ENCODE results near the gene DDX43.

The DDX43 gene

DNA sequence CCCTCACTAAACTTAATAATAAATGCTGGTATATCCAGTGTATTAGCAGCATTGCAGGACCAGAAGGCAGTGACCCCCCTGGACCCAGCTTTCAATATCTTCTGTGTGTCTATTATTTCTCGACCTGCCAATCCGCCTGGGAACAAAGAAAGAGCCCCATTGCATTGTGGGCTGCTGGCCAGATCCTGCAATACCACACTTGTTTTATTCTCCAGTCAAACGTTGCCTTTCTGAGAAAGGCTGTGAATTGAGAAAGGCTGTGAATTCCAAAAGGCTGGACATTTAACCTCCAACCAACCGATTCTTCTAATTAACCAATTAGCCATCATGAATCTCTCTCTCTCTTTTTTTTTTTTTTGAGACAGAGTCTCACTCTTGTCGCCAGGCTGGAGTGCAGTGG, 65.4 kb downstream of the DDX43 start:
- no peak for ATAC-seq
- TF ChIP-seq, protein P1, sequence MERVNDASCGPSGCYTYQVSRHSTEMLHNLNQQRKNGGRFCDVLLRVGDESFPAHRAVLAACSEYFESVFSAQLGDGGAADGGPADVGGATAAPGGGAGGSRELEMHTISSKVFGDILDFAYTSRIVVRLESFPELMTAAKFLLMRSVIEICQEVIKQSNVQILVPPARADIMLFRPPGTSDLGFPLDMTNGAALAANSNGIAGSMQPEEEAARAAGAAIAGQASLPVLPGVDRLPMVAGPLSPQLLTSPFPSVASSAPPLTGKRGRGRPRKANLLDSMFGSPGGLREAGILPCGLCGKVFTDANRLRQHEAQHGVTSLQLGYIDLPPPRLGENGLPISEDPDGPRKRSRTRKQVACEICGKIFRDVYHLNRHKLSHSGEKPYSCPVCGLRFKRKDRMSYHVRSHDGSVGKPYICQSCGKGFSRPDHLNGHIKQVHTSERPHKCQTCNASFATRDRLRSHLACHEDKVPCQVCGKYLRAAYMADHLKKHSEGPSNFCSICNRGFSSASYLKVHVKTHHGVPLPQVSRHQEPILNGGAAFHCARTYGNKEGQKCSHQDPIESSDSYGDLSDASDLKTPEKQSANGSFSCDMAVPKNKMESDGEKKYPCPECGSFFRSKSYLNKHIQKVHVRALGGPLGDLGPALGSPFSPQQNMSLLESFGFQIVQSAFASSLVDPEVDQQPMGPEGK (CRISPR knock-in tag; IDR thresholded peaks at IDR 0.05; ENCODE audit: borderline replicate concordance), result no peak
- TF ChIP-seq, protein P2, sequence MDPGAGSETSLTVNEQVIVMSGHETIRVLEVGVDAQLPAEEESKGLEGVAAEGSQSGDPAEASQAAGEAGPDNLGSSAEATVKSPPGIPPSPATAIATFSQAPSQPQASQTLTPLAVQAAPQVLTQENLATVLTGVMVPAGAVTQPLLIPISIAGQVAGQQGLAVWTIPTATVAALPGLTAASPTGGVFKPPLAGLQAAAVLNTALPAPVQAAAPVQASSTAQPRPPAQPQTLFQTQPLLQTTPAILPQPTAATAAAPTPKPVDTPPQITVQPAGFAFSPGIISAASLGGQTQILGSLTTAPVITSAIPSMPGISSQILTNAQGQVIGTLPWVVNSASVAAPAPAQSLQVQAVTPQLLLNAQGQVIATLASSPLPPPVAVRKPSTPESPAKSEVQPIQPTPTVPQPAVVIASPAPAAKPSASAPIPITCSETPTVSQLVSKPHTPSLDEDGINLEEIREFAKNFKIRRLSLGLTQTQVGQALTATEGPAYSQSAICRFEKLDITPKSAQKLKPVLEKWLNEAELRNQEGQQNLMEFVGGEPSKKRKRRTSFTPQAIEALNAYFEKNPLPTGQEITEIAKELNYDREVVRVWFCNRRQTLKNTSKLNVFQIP (CRISPR knock-in tag; IDR thresholded peaks at IDR 0.05; ENCODE audit: borderline replicate concordance, low read depth), result no peak
- TF ChIP-seq PPARA (CRISPR knock-in tag; IDR thresholded peaks at IDR 0.05; ENCODE audit: borderline replicate concordance), result no peak
- no peak for TF ChIP-seq SNAI2 (CRISPR knock-in tag; IDR thresholded peaks at IDR 0.05)
- TF ChIP-seq ZNF565 (CRISPR knock-in tag; conservative IDR thresholded peaks at IDR 0.05; ENCODE audit: low read depth), result no peak
- TF ChIP-seq RARB (CRISPR knock-in tag; IDR thresholded peaks at IDR 0.05), result no peak

DNA sequence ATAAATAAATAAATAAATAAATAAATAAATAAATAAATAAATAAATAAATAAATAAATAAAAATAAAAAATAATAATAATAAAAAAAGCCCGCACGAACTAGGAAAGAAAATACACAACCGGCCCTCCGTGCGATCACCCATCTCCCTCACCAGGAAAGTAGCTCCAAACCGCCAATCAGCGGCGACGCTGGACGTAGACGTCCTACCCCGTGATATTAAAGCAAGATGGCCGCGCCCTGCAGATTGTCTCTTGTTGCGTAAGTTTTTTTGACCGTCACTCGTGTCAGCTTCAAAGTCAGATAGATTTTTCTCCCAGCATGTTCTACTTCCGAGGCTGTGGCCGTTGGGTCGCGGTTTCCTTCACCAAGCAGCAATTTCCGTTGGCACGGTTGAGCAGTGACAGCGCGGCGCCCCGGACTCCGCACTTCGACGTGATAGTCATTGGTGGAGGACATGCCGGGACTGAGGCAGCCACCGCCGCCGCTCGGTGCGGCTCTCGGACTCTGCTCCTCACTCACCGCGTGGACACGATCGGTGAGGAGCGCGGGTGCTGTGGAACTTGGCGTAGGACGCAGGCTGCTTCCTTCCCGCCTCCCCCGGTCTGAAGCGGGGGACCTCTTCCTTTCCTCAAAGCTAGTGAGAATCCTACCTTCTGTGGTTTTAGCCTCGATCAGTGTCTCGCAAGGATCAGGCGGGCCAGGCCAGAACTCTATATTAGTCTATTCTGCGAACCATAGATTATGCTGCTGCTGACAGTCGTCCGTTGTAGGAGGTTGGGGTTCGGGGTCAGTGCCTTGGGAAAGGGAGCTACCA, 67.1 kb downstream of the DDX43 start, which contains the start of gene MTO1:
MTO1 (plus strand) TSS at position 201 of the 814 bp plus-strand sequence; CDS start at position 319, 118 bp downstream.
- peak; percentile 99 for ATAC-seq
- TF ChIP-seq, protein P3, sequence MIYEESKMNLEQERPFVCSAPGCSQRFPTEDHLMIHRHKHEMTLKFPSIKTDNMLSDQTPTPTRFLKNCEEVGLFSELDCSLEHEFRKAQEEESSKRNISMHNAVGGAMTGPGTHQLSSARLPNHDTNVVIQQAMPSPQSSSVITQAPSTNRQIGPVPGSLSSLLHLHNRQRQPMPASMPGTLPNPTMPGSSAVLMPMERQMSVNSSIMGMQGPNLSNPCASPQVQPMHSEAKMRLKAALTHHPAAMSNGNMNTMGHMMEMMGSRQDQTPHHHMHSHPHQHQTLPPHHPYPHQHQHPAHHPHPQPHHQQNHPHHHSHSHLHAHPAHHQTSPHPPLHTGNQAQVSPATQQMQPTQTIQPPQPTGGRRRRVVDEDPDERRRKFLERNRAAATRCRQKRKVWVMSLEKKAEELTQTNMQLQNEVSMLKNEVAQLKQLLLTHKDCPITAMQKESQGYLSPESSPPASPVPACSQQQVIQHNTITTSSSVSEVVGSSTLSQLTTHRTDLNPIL (CRISPR knock-in tag; IDR thresholded peaks at IDR 0.05; ENCODE audit: low read depth), result no peak
- TF ChIP-seq OSR1 (CRISPR knock-in tag; IDR thresholded peaks at IDR 0.05) (no peak), CSDC2 (CRISPR knock-in tag; IDR thresholded peaks at IDR 0.05) (no peak), ISL1 (CRISPR knock-in tag; IDR thresholded peaks at IDR 0.05) (no peak), BACH2 (CRISPR knock-in tag; IDR thresholded peaks at IDR 0.05; ENCODE audit: borderline replicate concordance) (no peak)
